ENCODE data around the gene LIMA1.

- TF ChIP-seq EZH2phosphoT487 (IDR thresholded peaks at IDR 0.05; ENCODE audit: low read length) (no peak), CTCF (IDR thresholded peaks at IDR 0.05; ENCODE audit: low read length) (no peak), EZH2 (optimal IDR thresholded peaks at IDR 0.05; ENCODE audit: low read depth, low read length) (no peak)
Observed at GRCh38 chr12:50287271-50287670, 4.0 kb upstream of the LIMA1 start.

All from MM.1S (cell line).